Inflammatory macrophage (primary cell): ENCODE measurements around the gene ABCC10.
"Not testable (repeated sequence)": the region's sequence is repeated elsewhere in the genome, so short reads cannot be mapped to it uniquely, and the experiment has no call there.

Source experiments
- DNase-seq, 2 donors: peaks; one replicate each; pipeline ENCODE4 v3.0.0-alpha.2; 2020 to 2022

The ABCC10 gene

DNA sequence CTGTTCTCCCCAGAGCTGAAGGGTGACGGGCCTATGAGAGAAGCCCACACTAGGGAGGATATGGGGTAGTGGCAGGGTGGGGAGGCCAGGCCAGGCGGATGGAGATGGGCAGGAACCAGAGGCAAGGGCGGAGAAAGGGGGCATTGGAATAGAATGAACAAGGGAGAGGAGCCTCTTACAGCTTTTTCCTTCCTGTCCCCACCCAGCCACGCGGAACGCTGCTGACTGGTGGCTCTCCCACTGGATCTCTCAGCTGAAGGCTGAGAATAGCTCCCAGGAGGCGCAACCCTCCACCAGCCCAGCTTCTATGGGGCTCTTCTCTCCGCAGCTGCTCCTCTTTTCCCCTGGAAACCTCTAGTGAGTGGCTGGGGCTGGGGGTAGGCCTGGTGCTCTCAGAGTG, 17.2 kb downstream of the ABCC10 start:
- DNase-seq: no peak

DNA sequence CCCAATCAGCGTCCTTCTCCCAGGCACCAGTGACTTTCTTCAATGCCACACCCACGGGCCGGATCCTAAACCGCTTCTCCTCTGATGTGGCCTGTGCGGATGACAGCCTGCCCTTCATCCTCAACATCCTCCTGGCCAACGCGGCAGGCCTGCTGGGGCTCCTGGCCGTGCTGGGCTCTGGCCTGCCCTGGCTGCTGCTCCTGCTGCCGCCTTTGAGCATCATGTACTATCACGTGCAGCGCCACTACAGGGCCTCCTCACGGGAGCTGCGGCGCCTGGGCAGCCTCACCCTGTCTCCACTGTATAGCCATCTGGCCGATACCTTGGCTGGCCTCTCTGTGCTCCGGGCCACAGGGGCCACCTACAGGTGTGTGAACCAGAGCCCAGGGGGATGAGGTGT, 18.2 kb downstream of the ABCC10 start:
- DNase-seq: no peak

DNA sequence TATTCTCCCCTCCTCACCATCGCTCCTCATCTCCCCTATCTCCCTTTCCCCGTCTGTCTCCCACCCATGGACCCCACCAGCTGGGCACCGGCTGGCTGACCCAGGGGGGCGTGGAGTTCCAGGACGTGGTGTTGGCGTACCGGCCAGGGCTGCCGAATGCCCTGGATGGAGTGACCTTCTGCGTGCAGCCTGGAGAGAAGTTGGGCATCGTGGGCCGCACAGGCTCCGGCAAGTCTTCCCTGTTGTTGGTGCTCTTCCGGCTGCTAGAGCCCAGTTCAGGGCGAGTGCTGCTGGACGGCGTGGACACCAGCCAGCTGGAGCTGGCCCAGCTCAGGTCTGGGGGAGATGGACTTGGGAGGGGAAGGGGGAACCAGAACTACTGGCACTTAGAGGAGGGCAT, 20.3 kb downstream of the ABCC10 start:
- no peak for DNase-seq

DNA sequence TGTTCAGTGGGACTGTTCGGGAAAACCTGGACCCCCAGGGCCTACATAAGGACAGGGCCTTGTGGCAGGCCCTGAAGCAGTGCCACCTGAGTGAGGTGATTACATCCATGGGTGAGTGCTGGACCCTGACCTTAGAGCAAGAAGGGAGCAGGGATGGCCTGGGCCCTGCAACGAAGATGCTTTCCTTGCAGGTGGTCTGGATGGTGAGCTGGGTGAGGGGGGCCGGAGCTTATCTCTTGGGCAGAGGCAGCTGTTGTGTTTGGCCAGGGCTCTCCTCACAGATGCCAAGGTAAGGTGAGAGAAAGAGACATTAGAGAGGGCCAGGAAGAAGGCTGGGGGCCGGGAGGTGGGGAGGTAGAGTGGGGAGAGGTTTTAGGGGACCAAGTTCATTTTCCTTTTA, 21.6 kb downstream of the ABCC10 start:
- DNase-seq: no peak

DNA sequence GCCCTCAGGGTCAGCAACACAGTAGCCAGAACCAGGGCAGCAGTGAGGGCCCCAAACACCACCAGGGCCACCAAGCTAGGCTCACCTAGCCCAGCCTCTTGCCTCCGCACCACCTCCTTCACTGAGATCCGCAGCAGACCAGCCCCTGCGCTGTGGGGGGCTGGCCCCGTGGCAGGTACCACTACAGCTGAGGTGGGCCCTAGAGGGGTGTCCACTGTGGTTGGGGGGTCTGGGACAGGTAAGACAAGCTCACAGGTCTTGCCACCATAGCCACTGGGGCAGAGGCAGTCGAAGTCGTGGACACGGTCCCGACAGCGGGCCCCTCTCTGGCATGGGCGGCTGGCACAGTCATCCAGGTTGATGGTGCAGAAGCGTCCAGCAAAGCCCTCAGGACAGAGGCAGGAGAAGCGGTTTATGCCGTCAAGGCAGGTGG, 23.4 kb downstream of the ABCC10 start:
- DNase-seq: no peak

DNA sequence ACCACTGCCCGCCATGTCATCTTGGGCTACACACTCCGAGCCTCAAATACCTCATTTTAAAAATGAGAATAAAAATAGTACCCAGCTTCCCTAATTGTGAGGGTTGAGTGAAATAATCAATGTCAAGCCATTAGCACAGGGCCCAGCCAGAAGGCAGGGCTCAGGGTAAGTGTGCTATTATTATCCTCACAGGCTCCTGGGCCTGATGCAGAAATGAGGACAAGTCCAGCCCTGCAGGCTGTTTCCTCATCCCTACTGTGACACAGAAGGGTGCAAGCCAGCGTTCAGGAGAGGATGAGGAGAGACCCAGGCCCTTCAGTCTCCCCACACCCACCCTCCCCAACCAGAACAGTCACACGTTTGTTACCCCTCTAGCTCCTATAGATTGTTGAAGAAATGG, 24.0 kb downstream of the ABCC10 start:
- no peak for DNase-seq

DNA sequence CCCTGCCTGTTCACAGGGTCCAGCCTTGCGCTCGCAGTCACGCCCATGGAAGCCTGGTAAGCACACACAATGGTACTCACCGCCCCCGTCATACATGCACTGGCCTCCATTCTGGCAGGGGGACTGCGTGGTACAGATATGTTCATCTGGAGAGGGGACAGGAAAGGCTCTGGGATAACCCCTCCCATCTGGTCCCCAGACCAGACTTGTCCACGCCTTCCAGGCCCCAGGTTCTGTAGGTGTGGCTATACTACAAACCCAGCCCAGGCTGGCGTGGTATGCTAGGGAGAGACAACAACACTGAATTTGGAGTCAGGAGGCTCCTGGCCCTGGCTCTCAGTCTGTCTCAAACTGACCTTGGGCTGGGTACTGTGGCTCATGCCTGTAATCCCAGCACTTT, 24.6 kb downstream of the ABCC10 start:
- DNase-seq: no peak

DNA sequence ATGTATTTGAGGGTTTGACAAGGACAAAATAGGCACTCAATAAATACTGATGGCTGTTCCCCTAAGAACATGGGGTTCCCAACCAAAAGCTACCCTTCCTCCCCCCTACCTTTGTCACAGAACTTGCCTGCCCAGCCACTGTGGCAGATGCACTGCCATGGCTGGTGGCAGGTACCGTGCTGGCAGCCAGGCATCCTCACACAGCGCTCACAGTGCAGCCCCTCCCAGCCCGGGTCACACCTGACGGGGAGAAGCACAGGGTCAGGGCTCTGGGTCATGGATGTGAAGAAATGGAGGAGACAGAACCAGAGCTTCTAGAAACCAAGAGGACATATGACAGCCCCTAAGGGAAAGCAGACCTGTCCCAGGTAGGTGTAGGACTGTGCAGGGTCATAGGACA, 25.6 kb downstream of the ABCC10 start:
- DNase-seq: no peak

DNA sequence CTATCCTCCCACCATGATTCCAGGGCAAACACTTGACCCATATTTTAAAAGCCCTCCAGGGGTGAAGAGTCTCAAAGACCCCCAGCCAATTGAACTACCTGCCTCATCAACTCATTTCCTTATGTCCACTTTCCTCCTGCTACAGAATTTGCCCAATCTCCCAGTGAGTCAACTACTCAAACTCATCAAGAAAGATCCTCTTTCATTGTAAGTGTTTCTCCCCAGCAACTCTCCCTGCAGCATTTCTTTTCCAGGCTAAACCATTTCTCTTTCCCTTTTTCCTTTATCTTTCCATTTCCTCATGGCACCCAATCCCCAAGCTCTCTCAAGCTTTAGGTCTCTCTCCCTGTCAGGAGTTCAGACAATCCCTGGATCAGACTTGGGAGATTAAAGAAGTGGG, 26.5 kb downstream of the ABCC10 start:
- DNase-seq: no peak

DNA sequence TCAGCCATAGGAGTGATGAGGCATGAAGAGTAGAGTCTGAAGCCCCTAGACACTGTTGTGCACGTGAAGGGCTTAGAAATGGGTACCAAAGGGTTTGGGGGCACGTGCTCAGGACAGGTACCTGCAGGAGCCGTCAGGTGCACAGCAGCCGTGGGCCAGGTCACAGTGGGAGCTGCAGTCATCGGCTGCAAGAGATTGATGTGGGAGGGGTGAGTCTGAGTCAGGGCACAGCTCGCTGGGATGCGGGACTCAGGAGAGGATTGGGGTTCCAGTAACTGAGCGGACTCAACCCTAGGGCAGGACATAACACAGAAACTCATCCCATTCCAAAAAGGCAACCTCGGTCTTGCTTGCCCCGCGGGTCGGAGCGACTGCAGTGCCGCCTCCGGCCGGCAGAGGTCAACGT, 27.0 kb downstream of the ABCC10 start:
- DNase-seq: peak; percentile 67 to 81

DNA sequence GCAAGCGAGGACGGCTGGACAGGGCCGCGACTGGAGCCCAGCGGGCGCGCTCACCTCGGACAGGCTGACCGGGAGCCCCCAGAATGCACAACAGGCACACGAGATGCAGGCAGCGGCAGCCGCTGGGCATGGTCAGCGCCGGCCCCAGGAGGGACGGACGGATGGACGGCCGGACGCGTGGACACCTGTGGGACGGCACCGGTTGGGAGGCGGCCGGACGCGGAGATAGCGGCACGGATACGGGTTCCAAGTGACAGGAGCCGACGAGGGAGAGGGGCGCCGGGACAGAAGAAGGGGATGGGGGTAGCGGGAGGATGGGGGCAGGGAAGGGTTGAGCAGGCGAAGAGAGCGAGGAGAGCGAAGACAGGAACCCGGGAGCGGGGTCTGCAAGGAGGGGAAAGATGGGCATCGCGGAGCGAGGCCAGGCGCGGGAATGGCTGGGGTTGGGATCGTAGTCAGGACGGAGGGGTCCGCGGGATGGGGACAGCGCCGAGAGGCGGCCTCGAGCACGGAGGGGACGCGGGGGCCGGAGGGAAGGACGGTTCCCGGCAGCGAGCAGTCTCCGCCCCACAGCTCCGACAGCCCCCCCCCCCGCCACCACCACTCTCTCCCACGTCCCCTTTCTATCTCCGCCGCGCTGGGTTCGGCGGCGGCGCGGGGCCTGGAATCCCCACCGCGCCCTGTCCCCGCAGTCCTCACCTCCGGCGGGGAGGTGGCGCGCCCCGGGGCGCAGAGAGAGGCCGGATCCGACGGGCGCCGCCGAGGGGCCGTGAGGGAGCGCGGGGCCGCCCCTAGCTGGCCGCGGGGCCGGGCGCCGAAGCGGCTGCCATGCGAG, 27.6 kb downstream of the ABCC10 start:
- no peak for DNase-seq

DNA sequence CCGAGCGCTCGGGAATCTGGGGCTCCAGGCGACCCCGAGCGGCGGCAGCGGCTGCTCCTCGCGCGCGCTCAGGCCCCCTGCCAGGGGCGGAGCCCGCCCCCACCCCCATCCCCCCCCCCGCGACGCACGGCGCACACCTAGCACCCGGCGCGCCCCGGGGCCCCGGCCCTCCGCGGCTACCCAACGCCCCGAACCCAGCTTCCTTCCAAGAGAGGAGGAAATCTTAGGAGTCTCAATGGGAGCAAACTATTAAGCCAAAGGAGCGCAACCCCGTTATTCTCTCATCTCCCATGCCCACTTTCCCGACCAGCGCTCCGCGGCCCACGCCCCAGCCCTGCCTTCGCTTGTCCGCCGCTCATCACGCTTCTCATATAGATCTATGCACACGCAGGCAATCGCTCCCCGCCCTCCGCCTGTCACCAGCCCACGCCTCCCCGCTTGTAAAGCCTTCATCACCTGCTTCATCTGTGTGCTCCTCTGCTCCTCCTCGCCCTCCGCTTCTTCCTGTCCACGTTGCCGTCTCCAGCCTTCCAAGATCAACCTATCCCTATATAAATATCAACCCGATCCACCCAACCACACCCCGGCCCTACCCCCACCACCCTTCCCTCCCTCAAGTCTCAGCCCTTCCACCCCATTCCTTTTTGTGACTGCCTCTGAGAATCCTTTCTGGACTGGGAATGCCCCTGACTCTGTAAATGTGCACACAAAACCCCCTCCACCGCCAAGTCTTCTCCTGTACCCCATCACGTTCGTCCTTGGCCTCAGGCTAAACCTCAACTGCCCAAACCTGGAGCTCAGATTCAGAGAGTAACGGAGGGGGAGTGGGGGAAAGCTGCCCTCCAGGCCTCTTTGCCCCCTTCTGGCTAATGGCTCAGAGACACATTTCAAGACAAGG, 28.4 kb downstream of the ABCC10 start, which contains the start of gene DLK2:
Gene DLK2, minus strand, starts transcription at position 18 of the 898 bp plus-strand sequence. CDS start 723 bp downstream, outside the sequence.
- peak in 1 of 2 donors; percentile 11 for DNase-seq

DNA sequence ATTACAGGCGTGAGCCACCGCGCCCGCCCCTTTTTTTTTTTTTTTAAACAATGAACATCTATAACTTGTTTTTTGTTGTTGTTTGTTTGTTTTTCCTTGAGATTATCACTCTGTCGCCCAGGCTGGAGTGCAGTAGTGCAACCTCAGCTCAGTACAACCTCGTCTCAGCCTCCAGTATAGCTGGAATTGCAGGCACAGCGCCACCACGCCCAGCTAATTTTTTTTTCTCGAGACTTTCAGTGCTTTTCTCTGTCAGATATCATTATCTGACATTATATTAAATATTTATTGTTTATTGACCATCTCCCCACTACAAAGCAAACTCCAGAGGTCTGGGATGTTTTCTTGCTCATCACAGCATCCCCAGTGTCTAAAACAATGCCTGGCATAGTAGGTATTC, 30.3 kb downstream of the ABCC10 start:
- no peak for DNase-seq

DNA sequence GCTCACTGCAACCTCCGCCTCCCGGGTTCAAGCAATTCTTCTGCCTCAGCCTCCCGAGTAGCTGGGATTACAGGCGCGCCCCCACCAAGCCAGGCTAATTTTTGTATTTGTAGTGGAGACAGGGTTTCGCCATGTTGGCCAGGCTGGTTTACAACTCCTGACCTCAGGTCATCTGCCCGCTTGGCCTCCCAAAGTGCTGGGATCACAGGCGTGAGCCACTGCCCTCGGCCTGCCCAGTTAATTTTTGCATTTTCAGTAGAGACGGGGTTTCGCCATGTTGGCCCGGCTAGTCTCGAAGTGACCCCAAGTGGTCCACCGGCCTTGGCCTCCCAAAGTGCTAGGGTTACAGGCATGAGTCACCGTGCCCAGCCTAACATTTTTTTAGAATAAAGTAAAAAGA, 30.8 kb downstream of the ABCC10 start:
- not testable (repeated sequence) for DNase-seq

DNA sequence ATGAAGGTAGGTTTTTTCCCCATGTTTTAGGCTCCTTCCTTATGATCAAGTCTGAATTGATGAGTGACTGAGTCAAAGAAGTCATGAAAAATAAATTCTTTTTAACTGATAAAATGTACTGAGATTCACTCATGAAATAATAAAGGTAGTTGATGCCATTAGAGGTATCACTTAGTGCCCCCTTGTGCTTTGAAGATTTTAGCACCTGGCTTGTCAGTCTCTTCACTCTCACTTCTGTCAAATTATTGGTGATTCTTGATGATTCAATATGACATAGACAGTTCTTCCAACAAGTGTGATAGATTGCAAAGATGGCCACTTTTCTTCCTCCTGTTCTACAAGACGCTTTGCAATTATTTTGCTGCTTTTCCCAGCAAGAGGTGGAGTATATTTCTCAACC, 32.2 kb downstream of the ABCC10 start:
- DNase-seq: no peak

DNA sequence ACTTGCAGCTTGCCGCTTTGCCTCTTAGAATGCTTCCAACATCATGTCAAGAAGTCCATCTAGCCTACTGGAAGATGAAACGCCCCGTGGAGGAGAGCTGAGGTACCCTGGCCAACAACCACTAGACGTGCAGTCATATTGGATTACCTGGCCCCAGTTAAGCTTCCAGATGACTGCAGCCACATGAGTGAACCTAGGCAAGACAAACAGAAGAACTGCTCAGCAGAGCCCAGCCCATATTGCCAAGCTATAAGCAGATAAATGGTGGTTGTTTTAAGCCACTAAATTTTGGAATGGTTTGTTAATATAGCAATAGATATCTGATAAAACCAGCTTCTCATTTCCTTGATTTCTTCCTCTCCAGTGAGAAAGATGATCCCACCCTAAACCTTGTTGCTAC, 32.7 kb downstream of the ABCC10 start:
- no peak for DNase-seq

DNA sequence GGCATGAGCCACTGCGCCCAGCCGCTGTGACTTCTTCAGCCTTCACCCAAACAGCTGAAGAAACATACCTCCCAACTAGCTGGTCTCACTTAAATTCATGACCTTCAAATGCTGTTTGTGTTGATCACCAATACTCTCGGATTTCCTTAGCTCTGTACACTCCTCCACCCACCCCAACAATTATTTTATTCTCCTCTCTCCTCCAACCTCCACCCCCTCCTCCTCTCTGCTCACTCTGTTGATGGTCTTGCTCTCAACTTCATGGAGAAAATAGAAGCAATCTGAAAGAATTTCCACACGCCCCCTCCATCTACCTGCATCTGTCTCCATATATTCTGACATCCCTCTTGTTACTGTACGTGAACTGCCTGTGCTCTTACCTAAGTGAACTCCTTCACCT, 34.6 kb downstream of the ABCC10 start:
- no peak for DNase-seq

DNA sequence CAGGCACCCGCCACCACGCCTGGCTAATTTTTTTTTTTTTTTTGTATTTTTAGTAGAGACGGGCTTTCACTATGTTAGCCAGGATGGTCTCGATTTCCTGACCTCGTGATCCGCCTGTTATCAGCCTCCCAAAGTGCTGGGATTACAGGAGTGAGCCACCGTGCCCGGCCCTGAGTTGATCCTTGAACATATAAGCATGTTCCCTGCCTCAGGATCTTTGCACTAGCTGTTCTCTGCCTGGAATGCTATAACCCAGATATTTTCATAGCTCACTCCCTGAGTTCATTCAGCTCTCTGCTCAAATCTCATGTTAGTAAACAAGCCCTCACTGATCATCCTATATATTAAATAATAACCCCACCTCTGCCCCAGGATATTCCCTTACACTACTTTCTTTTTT, 37.0 kb downstream of the ABCC10 start:
- DNase-seq: no peak

DNA sequence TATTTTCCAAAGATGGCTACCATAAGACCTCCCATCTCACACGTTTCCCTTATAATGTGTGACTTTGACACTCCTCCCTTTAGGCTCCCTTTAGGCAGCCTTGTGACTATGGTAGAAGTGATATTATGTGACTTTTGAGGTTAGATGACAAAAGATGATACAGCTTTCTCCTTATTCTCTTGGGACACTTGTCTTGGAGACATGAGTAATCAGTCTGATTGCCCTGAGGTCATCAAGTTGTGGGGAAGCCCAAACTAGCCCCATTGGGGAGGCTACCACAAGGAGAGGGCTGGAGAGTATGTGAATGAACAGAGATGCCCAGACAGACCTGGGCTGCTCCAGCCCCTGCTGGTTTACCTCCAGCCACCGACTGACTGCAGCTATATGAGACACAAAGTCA, 38.6 kb downstream of the ABCC10 start:
- peak in 1 of 2 donors; percentile 15 for DNase-seq

DNA sequence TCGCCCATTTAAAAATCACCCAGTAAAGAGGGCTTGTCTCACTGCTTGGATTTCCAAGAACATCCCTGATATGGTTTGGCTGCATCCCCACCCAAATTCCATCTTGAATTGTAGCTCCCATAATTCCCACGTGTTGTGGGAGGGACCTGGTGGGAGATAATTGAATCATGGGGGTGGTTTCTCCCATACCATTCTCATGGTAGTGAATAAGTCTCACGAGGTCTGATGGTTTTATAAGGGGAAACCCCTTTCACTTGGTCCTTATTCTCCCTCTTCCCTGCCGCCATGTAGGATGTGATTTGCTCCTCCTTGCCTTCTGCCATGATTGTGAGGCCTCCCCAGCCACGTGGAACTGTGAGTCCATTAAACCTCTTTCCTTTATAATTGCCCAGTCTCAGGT, 39.9 kb downstream of the ABCC10 start:
- DNase-seq: not testable (repeated sequence)

DNA sequence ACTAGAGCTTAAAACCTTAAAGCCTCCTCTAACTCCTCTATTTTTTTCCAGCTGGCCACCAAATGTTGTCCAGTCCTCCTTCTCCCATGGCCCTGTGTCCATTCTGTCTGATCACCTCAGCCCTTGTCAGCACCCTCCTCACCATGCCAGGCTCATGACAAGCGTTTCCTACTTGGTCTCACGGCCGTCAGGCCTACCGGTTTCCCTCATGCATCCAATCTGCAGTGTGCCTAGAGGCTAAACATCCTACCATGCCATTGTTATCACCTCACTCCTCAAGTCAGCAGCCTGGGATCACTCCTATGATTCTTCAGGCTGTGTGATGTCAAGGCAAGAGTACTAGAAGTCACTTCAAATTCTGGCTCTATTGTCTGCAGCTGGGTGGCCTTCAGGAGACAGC, 40.4 kb downstream of the ABCC10 start:
- DNase-seq: no peak

DNA sequence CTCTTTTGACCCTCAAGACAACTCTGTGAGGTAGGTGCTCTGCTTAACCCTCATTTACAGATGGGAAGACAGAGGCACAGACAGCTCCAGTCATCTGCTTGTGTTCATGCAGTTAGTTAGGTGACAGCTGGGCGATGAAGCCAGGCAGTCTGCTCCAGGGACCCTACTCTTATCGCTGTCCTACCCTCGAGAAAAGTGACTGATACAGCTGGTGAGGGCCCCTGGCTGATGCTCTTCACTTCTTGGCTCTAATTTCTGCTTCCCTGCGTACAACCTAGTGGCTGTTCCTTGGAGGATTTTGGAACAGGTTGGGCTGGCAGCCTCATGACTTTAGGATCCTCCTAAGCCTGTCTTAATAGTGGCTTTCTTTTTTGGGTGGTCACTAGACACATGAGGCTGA, 40.9 kb downstream of the ABCC10 start:
- DNase-seq: no peak
